H1 (cell line): Measurements from ENCODE around the gene SLC25A34. TPM values are rescaled to one million over a fixed set of nuclear protein-coding genes. Genes with fewer than 3 reads are reported as not detected.

Source experiments
- GABPA ChIP-seq: IDR thresholded peaks from 2 replicates; pipeline ENCODE4 v1.6.1; 2011; ENCODE audit warnings: mild to moderate bottlenecking, low read length, moderate library complexity, borderline replicate concordance; ENCODE audit not compliant: insufficient read depth
- KDM4A ChIP-seq: IDR thresholded peaks from one replicate; pipeline ENCODE4 v1.7.1; 2012; ENCODE audit warnings: low read depth, mild to moderate bottlenecking, moderate library complexity, low read length, inconsistent platforms; ENCODE audit not compliant: severe bottlenecking
- SIRT6 ChIP-seq: IDR thresholded peaks from one replicate; pipeline ENCODE4 v1.7.1; 2012; ENCODE audit warnings: low read length, inconsistent platforms
- polyA plus RNA-seq, 7 experiments: library from polyadenylated mRNA; depleted of rRNA in 3 of 7; stranded (reverse) in 5 of 7; unstranded in 2 of 7; fragments of >200 nt in 5 of 7; fragments of 200-250 nt in 2 of 7; gene quantifications; 1 replicate in 5 of 7; 2 replicates in 1 of 7; 4 replicates in 1 of 7; pipeline versions ENCODE4 v1.2.1 to v1.2.3, GENCODE V29; 2011 to 2013; ENCODE audit warnings: missing spikeins in 2 of 7, mixed read lengths in 2 of 7
- total RNA-seq: library from RNA; stranded (reverse); fragmentation: NEBNext Ultra II Directional; extraction: Animal tissue kit (Norgen Biotek cat#: 25700); gene quantifications from 2 replicates; pipeline ENCODE4 v1.2.1, GENCODE V29; 2021

The SLC25A34 gene
- total and polyA plus RNA-seq, 2 of the 8 experiments (the other 6 are each of a cell fraction or from before 2014, with no cell fraction given), result 0.48 to 0.62 TPM

- no peak for TF ChIP-seq SIRT6
- TF ChIP-seq GABPA, result no peak
- TF ChIP-seq KDM4A, result no peak
Observed at GRCh38 chr1:15786581-15786980, 50.5 kb downstream of the SLC25A34 start (continued).
